ENCODE measurements around the gene PSD4.
A peak's percentile ranks its signal among the peaks of the same experiment; 100 is the strongest.

The PSD4 gene

DNA sequence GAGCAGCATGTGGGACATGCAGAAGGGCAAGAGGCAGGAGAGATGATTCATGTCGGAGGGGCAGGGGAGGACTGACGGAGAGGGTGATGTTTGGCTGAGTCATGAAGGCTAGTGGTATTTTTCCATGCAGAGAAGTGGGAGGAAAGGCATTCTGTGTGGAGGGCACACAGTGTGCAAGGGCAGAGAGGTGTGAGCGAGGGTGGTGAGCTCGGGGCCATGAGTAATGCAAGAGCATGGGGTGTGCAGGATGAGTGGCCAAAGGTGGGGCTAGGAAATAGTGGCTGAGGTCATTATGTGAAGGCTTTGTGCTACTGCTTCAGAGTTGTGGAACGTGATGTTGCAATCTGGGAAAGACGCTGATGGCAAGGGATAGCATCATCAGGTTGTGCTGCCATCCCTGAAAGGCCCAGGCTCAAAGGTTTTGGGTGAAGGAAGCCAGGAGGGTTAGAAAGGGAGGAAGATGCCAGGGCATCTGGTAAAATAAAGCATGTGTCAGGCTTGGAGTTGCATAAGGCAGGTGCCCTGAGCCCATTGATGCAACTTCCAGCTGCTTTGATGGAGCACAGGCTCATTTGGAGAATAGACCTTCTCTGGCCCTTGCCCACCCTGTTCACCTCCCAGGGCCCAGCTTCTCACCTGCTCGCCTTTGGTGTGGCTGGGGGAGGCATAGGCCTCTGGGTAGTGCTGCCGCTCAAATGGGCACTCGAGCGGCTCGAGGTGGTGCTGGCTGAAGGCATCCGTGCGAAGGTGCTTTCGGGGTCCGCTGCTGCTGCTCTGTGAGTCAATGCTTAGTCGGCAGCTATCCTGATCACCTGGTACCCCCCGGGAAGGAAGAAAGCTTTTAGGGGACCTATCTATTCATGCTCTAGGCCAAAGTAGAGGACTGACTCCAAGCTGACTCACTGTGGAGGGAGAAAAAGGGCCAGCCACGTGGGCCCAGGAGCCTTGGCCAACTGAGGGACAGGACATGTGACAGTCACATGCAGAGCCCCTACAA lies 67.4 kb downstream of the PSD4 start:
- Histone ChIP-seq H3K27ac (ENCODE audit: poor library complexity, severe bottlenecking) (peak overlapping the region; percentile 95), H3K36me3 (ENCODE audit: low read depth) (no peaks in the 10 kb centered on the region), H3K4me1 (ENCODE audit: insufficient read depth, poor library complexity, severe bottlenecking) (peaks cover 26% of the 10 kb centered on the region), H3K4me3 (ENCODE audit: severe bottlenecking) (no peak overlapping the region), H3K27me3 (ENCODE audit: insufficient read depth, poor library complexity, severe bottlenecking) (no peaks in the 10 kb centered on the region), H3K9me3 (ENCODE audit: severe bottlenecking) (no peaks in the 10 kb centered on the region)
- TF ChIP-seq CTCF (IDR thresholded peaks at IDR 0.05; ENCODE audit: poor library complexity, severe bottlenecking), result no peak
- DNase-seq (ENCODE audit: low spot score) (peak; percentile 98), ATAC-seq (ENCODE audit: low read depth) (peak; percentile 95)

DNA sequence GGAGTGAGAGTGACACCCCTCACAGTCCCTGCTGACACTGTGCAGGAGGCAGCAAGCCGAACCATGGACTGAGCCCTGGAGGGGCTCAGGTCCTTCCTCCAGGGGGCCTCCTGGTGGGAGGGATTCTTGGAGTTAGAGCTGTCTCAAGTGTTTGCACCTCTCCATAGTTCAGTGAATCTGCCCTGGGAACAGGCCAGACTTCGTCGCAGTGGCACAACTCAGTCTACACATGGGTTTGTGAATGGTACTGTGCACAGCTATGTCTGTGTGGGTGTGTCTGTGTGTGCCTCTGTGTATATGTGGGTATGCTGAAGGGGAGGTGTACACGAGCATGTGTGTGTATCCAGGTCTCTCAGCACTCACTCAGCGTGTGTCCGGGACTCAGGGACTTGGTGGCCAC lies 68.6 kb downstream of the PSD4 start:
- no peaks in the 10 kb centered on the region for H3K36me3 ChIP-seq (ENCODE audit: low read depth)
- no peak for TF ChIP-seq CTCF (IDR thresholded peaks at IDR 0.05; ENCODE audit: poor library complexity, severe bottlenecking)
- H3K4me3 ChIP-seq (ENCODE audit: severe bottlenecking), result no peak overlapping the region
- DNase-seq (ENCODE audit: low spot score) (no peak), ATAC-seq (ENCODE audit: low read depth) (no peak)
- H3K9me3 ChIP-seq (ENCODE audit: severe bottlenecking), result no peaks in the 10 kb centered on the region
- H3K27ac ChIP-seq (ENCODE audit: poor library complexity, severe bottlenecking), result peak overlapping the region; percentile 95
- no peaks in the 10 kb centered on the region for H3K27me3 ChIP-seq (ENCODE audit: insufficient read depth, poor library complexity, severe bottlenecking)
- H3K4me1 ChIP-seq (ENCODE audit: insufficient read depth, poor library complexity, severe bottlenecking), result peaks cover 26% of the 10 kb centered on the region

- Histone ChIP-seq H3K27me3 (ENCODE audit: insufficient read depth, poor library complexity, severe bottlenecking) (no peaks in the 10 kb centered on the region), H3K4me1 (ENCODE audit: insufficient read depth, poor library complexity, severe bottlenecking) (peaks cover 16% of the 10 kb centered on the region)
Measured at GRCh38 chr2:113245276-113245711, 71.5 kb downstream of the PSD4 start.

DNA sequence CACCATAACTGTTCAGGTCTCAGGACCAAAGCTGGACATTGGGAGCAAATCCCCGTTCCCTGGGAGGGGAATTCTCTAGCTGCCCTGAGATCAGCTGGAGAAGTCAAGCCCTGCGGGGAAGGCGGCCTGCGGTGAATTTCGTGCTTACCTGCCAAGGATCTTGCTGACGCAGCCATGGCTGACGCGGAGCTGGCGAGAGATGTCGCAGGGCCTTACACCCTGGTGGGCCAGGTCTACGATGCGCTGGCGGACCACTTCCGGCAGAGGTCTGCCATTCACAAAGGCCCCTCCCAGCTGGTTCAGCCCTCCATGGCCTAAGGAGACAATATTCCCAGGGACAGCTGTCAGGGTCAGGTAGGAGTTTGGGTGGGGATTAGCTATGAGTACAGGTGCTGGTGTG lies 72.8 kb downstream of the PSD4 start:
- peaks cover 12% of the 10 kb centered on the region for H3K4me1 ChIP-seq (ENCODE audit: insufficient read depth, poor library complexity, severe bottlenecking)

More at GRCh38 chr2:113245276-113245711, 71.5 kb downstream of the PSD4 start:
- Histone ChIP-seq H3K9me3 (ENCODE audit: severe bottlenecking) (no peaks in the 10 kb centered on the region), H3K4me3 (ENCODE audit: severe bottlenecking) (no peak overlapping the region), H3K27ac (ENCODE audit: poor library complexity, severe bottlenecking) (no peak overlapping the region), H3K36me3 (ENCODE audit: low read depth) (no peaks in the 10 kb centered on the region)
- TF ChIP-seq CTCF (IDR thresholded peaks at IDR 0.05; ENCODE audit: poor library complexity, severe bottlenecking), result no peak
- ATAC-seq (ENCODE audit: low read depth) (no peak), DNase-seq (ENCODE audit: low spot score) (no peak)

More for the DNA sequence above, 72.8 kb downstream of the PSD4 start:
- DNase-seq (ENCODE audit: low spot score) (no peak), ATAC-seq (ENCODE audit: low read depth) (no peak)
- no peak for TF ChIP-seq CTCF (IDR thresholded peaks at IDR 0.05; ENCODE audit: poor library complexity, severe bottlenecking)
- no peaks in the 10 kb centered on the region for H3K27me3 ChIP-seq (ENCODE audit: insufficient read depth, poor library complexity, severe bottlenecking)
- no peaks in the 10 kb centered on the region for H3K36me3 ChIP-seq (ENCODE audit: low read depth)
- no peak overlapping the region for H3K4me3 ChIP-seq (ENCODE audit: severe bottlenecking)
- H3K27ac ChIP-seq (ENCODE audit: poor library complexity, severe bottlenecking), result no peak overlapping the region
- no peaks in the 10 kb centered on the region for H3K9me3 ChIP-seq (ENCODE audit: severe bottlenecking)

Measured in RWPE2 (cell line).